LNCaP clone FGC (cell line): ENCODE results near the gene BNC2.

Experiments
- DNase-seq: peaks from one replicate; pipeline ENCODE4 v3.0.0-alpha.2; 2011; ENCODE audit warnings: low read depth
- H3K4me3 ChIP-seq: 2 replicates; pipeline ENCODE4 v1.5.1; 2011; ENCODE audit warnings: mild to moderate bottlenecking, low read depth, low read length, control low read depth
- CTCF ChIP-seq: IDR thresholded peaks from 2 replicates; pipeline ENCODE4 v1.5.1; 2012; ENCODE audit warnings: mild to moderate bottlenecking; ENCODE audit not compliant: control insufficient read depth, insufficient read depth; ENCODE audit errors: extremely low read depth

The BNC2 gene

GRCh38 chr9:16500386-16500785 lies 370.1 kb downstream of the BNC2 start:
- no peak for TF ChIP-seq CTCF
- no peak overlapping the region for H3K4me3 ChIP-seq
- no peak for DNase-seq

GRCh38 chr9:16499892-16500291 lies 370.6 kb downstream of the BNC2 start:
- H3K4me3 ChIP-seq, result no peak overlapping the region
- no peak for TF ChIP-seq CTCF
- no peak for DNase-seq

DNA sequence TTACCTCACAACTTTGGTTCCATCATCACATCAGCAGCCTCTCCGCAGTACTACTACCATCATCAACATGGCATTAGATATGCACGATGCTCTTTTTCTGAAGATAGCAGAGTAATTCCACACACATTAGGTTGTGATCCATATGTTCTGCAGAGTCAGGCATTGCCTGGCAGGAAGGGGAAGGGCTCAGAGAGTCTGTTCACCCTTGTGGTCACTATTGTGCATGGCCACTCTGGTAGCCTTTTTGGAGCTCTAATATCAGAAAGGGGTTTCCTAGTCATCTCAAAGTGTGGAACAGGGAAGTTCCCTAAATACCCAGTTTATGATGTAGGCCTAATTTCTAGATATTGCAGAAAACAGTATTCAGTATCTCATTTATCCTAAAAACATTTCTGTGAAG lies 373.6 kb downstream of the BNC2 start:
- TF ChIP-seq CTCF, result no peak
- H3K4me3 ChIP-seq, result no peak overlapping the region
- no peak for DNase-seq

DNA sequence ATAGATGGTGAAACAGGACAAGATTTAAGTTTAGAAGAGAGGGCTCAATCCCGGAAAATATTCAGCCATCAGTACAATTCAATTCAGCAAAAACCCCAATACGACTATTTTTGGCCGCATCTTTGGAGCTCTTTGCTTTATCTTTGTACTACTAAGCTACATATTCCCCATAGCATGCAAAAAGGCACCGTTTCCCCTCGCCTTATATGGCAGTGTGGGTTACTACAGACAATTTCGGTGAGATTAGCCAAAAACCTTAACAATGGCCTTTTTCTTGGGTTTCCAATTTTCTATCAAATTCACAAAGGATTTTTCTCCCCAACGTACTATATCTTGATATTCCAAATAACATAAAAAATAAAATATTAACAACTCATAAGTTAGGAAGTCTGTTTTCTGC lies 382.6 kb downstream of the BNC2 start:
- TF ChIP-seq CTCF, result no peak
- no peak overlapping the region for H3K4me3 ChIP-seq
- no peak for DNase-seq

GRCh38 chr9:16485575-16486321 lies 384.7 kb downstream of the BNC2 start:
- DNase-seq, result no peak
- no peak for TF ChIP-seq CTCF
- H3K4me3 ChIP-seq, result no peak overlapping the region

DNA sequence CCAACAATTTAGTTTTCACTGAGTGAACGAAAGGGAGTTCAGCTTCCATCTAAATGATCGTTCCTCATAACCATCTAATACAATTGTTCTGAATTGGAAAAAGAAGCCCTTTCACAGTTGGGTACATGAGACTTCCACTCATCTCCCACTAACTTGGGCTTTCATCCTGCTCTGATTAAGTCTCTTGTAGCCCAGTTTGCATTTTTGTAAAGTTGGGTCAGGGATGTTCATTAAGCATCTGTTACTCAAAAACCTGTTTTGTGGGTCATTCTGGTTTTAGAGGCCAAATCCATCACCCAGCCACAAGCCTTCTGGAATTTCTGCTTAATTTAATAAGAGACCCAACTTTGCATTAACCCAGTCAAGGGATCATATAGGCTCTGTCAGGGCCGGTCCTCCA lies 385.3 kb downstream of the BNC2 start:
- TF ChIP-seq CTCF, result no peak
- no peak overlapping the region for H3K4me3 ChIP-seq
- no peak for DNase-seq

- no peak for DNase-seq
- H3K4me3 ChIP-seq, result no peak overlapping the region
- TF ChIP-seq CTCF, result no peak
Measured at GRCh38 chr9:16484744-16485143, 385.7 kb downstream of the BNC2 start.
